CD4-positive, alpha-beta T cell treated with Interleukin-17A for 4 hours (primary cell): ENCODE results near the gene FKBP6.
"Not testable (repeated sequence)": the region's sequence is repeated elsewhere in the genome, so short reads cannot be mapped to it uniquely, and the experiment has no call there.

Source experiments
- DNase-seq: peaks from one replicate; pipeline ENCODE4 v3.0.0-alpha.2; 2020; ENCODE audit warnings: mixed read lengths

Gene FKBP6

DNA sequence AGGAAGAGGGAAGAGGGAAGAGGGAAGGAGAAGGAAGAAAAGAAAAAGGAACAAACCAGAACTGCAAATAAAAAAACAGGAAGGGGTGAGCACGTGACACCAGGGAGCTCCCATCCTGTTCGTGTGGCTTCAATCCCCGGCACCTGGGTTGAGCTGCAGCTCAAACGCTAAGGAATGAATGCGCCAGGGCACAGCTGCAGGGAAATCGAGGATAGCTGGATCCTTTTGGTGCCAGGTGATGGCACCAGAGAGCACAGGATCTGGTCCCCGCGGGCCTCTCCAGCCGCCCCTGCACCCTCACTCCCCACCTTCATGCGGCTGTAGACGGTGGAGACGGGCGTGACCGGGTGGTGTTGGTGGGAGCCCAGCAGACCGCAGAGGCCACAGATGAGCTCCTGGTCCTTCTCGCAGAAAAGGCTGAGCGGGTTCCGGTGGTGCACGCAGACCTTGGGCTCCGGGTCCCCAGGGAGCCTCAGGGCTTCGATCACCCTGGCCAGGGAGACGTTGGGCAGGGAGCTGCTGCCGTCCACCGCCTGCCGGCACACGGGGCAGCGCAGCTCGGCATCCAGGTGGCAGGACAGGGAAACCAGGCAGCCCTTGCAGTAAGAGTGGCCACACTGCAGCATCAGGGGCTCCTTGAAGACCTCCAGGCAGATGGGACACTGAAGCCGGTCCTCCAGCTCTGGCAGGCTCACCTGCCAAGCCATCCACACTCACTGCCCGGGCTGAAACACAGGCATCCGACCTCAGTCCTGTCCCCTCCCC lies 3.7 kb upstream of the FKBP6 start:
- peak; percentile 70 for DNase-seq

- DNase-seq: not testable (repeated sequence)
Observed at GRCh38 chr7:73325424-73325823, 2.5 kb upstream of the FKBP6 start.

DNA sequence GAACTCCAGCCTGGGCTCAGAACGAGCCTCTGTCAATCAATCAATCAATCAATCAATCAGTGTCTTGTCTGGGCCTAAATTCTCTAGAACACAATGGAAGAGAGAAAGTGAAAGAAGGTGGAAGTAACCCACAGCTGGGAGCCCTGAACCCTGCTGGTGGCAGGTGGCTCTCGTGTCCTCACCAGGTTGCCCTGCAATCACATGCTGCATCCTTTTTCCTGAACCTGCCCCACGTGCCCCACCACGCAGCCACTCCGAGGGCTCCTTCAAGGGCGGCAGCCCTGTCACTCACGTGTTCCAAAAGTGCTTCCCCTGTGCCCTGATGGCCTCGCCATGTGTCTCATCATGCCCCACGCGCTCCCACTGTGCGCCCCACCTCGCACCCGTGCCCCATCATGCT lies 512 bp upstream of the FKBP6 start:
- not testable (repeated sequence) for DNase-seq

DNA sequence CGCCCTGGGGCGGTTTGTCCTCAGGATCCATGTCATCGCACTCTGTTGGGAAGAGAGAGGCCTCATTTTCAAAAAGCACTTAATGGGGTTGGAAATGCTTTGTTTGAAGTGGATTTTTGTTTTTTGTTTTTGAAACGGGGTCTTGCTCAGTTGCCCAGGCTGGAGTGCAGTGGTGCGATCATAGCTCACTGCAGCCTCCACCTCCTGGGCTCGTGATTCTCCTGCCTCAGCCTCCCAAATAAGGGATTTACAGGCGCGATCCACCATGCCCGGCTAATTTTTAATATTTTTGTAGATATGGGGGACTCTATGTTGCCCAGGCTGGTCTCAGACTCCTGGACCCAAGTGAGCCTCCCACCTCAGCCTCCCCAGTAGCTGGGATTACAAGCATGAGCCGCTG lies 735 bp downstream of the FKBP6 start:
- no peak for DNase-seq

- no peak for DNase-seq
Observed at GRCh38 chr7:73329861-73330581, 2.1 kb downstream of the FKBP6 start.

- DNase-seq: no peak
Observed at GRCh38 chr7:73330772-73331171, 2.8 kb downstream of the FKBP6 start.

- DNase-seq: no peak
Observed at GRCh38 chr7:73332447-73332846, 4.5 kb downstream of the FKBP6 start.

GRCh38 chr7:73338321-73338720 lies 10.4 kb downstream of the FKBP6 start:
- no peak for DNase-seq

DNA sequence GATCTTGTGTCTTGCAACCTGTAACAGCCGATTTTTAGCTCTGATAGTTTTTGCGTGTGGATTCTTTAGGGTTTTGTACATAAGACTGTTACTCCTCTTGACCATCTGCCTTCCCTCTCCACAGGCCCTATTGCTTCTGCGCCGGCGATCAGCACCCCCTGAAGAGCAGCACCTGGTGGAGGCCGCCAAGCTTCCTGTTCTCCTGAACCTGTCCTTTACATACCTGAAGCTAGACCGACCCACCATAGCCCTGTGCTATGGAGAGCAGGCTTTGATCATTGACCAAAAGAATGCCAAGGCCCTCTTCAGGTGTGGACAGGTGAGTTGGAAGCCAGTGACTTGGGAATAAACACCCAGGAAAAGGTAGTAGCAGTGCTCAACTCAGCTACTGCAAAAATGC lies 12.6 kb downstream of the FKBP6 start:
- no peak for DNase-seq

GRCh38 chr7:73341877-73342276 lies 13.9 kb downstream of the FKBP6 start:
- DNase-seq: no peak

DNA sequence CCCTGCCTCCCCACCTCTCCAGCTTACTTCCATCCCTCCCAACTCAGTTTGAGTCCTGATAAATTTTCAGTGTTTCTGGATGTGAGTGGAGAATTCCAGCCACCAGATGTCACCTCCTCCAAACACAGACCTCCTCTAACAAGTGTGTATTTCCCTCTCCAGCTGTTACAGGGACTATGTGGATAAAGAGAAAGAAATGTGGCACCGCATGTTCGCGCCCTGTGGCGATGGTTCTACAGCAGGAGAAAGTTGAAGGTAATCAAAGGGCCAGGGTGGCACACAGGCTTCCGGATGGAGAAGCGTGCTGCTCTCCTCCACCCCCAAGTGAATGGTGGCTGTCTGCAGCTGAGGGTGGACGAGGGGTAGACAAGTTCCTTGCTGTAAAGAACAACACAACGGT lies 14.7 kb downstream of the FKBP6 start:
- DNase-seq: no peak

DNA sequence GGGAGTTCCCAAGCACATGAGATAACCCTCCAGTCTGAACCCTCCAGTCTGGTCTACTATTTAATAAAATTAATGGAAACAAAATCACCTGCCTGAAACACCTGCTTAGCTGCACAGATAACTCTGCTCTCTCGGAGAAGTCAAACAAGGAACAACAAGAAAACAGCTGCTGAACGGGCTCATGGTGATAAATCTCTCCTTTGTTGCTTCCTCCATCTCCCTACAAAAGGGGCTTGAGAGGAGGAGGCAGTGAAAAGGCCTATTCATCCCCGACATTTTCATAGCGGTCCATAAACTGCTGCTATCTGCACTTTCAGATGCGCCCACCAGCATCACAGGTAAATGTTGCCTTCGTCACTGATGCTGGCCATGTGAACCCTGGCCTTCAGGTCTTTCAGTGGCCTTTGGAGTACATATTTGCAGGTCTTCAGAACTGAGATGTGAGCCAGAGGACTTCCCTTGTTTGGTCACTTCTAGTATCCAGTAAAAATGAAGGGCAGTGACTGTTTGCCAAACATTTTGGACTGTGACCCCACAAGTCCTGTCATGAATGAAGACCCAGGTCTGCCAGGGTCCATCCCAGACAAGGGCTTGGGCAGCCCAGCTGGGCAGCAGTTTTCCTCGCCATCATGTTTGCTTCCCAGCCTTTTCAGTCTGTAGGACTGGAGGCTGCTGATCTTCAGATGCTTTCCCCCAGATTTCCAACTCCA lies 15.9 kb downstream of the FKBP6 start:
- no peak for DNase-seq

DNA sequence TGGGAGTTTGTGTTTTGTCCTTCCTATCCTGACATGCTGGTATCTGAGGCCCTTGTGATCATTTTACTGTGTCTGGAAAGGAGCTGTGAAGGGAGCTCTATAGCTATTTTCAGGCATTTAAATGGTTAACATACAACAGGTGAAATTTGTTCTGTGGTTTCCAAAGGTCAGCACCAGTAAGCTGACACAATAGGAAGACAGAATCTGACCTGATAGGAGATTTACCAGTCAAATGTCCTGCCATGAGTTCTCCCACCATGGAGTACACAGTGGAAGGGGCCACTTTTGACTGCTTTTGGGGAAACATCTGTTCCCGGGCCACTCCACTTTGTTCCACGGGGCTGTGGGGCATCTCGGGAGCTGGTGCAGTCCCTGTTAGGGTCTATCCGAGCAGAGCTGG lies 17.6 kb downstream of the FKBP6 start:
- no peak for DNase-seq

DNA sequence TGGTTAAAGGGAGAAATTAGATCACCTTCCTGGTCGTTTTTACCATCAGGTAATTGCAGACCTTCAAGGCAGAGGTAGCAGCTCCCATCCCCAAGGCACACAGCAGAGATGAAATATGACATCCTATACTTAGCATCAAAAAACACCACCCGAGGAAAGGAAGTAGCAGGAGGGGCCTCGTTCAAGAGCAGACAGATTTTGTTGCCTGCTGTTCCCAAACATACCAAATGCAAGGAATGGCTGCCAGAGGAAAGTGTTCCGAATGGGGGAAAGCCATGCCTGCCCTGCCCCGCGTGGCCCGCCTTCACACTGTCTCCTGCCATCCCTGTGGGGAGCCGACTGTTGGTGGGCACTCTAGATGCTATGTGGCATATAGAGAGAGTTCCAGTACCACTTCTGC lies 18.0 kb downstream of the FKBP6 start:
- no peak for DNase-seq

DNA sequence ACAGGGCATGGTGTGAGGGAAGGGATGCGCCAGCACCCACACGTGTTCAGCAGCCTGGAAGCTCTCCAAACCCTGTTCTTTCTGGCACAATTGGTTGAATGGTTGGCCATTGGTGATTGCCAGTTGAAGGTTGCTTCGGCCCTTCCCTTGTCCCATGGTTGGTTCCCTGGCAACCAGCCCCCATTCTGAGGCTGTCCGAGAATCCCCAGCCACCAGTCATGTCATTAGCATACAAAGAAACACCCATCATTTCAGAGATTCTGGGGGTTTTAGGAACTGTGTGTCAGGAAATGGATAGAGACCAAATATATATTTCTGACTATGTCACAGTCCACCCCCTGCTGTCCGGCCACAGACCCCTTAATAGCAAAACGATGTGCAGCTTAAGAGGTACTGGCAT lies 21.8 kb downstream of the FKBP6 start:
- DNase-seq: no peak

DNA sequence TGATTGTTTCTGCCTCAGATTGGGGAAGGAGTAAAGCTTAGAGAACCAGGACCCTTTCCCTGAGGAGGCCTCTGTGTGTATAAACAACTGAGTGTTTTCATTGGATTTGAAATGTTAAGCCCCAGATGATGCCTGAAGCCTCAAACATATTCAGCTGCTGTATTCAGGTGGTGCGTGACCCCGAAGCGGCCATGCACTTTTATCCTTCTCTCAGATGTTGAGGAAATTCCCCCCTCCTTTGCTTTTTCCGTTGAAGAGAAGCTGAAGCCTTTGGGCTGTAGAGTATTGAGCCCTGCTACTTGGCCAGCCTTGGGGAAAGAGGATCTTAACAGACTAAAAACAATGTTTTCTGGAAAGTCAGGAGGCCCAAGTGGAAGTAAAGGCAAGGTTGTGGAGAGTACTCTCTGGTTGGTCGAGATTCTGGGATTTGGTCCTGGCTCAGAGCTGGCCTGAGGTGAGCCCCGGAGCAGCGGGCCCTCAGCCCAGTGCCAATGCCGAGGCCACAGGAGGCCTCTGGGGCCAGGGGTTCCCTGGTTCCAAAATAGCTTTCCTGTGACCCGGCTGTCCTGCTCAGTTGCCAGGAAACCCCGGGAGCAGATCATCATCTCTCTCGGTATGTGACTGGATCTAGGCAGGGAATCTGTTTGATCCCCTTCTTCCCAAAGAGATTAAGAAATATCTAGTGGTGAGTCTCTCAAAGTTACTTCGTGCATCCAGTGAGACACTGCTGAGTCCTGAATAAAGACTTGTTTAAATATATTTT lies 22.5 kb downstream of the FKBP6 start:
- no peak for DNase-seq

- no peak for DNase-seq
Observed at GRCh38 chr7:73351447-73352167, 23.6 kb downstream of the FKBP6 start.

DNA sequence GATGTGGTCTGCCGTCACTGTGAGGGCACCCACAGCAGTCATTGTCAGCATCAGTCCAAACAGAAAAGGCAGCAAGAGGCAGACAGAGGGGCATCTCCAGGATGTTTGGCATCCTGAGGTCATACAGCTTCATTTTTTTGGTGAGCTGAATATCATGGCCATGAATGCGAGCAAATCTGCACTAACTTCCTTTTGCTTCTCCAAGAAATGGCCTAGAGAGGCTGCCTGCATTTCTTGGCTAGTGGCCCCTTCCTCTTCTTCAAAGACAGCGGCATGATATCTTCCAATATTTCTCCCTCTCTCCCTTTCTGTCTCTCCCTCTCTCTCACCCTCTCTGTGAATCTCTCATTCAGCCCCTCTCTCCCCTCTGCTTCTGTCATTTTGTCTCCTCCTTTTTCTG lies 24.8 kb downstream of the FKBP6 start:
- no peak for DNase-seq

GRCh38 chr7:73353243-73353642 lies 25.3 kb downstream of the FKBP6 start:
- no peak for DNase-seq

DNA sequence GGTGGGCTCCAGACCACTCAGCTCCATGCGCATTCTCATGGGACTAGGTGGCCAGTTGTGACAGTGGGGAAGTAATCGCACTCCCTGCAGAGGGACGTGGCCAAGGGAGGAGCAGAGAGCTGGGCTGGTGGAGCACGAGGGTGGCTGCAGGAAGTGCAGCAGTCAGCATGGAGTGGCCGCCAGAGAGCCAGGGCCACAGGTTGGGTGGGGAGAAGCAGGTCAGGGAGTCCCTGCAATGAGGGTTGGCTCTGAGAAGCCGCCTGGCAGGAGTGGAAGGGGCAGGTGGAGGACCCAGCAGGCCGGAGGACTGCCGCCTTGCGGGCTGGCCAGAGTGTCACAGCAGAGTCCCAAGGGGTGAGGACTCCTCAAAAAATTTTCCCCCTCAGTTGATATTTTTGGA lies 26.2 kb downstream of the FKBP6 start:
- no peak for DNase-seq

DNA sequence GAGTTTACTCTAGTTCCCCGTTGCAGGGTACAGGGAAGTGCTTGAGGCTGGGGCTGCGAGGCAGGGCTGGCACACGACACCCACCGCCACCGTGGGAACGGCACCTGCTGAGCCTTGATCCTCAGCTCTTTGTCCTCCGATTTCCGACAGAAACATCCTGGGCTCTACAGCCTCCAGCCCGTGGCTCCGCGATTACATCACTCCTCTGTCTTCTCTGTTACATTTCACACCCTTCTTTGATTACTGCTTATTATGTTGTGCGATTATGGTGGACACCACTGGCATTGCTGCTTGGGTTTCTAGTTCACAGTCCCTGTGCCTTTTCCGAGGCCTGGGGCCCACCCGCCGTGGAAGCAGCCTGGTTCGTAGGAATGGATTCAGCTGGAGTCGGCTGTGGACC lies 26.9 kb downstream of the FKBP6 start:
- no peak for DNase-seq

DNA sequence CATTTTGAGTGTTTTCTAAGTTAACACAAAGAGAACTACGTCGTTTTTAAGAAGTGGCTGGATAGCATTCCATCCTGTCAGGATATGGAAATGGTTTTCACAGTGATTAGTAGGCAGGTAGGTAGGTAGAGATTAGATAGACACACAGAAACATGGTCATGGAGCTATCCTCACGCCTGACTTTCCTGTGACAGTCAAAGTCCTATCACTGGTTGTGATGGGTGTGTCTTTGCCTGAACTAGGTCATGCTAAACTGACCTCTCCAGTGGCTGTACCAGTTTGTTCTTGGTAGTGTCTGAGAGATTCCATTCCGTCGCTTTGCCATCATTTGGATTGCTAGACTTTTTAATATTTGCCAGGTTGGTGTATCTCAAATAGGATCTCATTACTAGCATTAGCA lies 28.2 kb downstream of the FKBP6 start:
- no peak for DNase-seq
